Osteoblast (primary cell): ENCODE measurements around the gene PARD3B. TPM values are rescaled to one million over a fixed set of nuclear protein-coding genes. Genes with fewer than 3 reads are reported as not detected.

Experiments used
- DNase-seq: peaks from one replicate; pipeline ENCODE4 v3.0.0; 2011; ENCODE audit warnings: low spot score, mixed read lengths; ENCODE audit not compliant: insufficient read length; ENCODE audit errors: missing footprints
- H2AFZ ChIP-seq: 2 replicates; pipeline ENCODE4 v1.6.0; 2011; ENCODE audit warnings: mild to moderate bottlenecking, low read length
- H3K27ac ChIP-seq: 2 replicates; pipeline ENCODE4 v1.5.1; 2011; ENCODE audit warnings: mild to moderate bottlenecking, low read depth, low read length, moderate library complexity
- H3K27me3 ChIP-seq: 2 replicates; pipeline ENCODE4 v1.6.0; 2012; ENCODE audit warnings: mild to moderate bottlenecking, control low read depth, inconsistent platforms, low read length, moderate library complexity; ENCODE audit not compliant: insufficient read depth
- H3K36me3 ChIP-seq: 2 replicates; pipeline ENCODE4 v1.5.1; 2011; ENCODE audit warnings: mild to moderate bottlenecking, low read length, control low read depth, moderate library complexity; ENCODE audit not compliant: insufficient read depth
- H3K4me1 ChIP-seq: 2 replicates; pipeline ENCODE4 v1.5.1; 2011; ENCODE audit warnings: mild to moderate bottlenecking, low read length, control low read depth, moderate library complexity; ENCODE audit not compliant: insufficient read depth
- H3K4me2 ChIP-seq: 2 replicates; pipeline ENCODE4 v1.6.0; 2011; ENCODE audit warnings: mild to moderate bottlenecking, low read length; ENCODE audit not compliant: insufficient read depth
- H3K4me3 ChIP-seq: fragments of 200-600 bp; sonication (generic); 3 replicates; pipeline ENCODE4 v1.5.1; 2012; ENCODE audit warnings: mild to moderate bottlenecking, low read length, inconsistent platforms; ENCODE audit not compliant: insufficient read depth
- H3K79me2 ChIP-seq: 2 replicates; pipeline ENCODE4 v1.6.0; 2012; ENCODE audit warnings: mild to moderate bottlenecking, low read length, control low read depth, inconsistent platforms; ENCODE audit not compliant: insufficient read depth
- H3K9me3 ChIP-seq: 2 replicates; pipeline ENCODE4 v1.5.1; 2011; ENCODE audit warnings: low read depth, low read length, control low read depth
- H4K20me1 ChIP-seq: 2 replicates; pipeline ENCODE4 v1.6.0; 2012; ENCODE audit warnings: mild to moderate bottlenecking, low read length, control low read depth; ENCODE audit not compliant: insufficient read depth
- CTCF ChIP-seq: IDR thresholded peaks from 2 replicates; pipeline ENCODE4 v1.5.1; 2011; ENCODE audit warnings: mild to moderate bottlenecking, low read depth, low read length, moderate library complexity; ENCODE audit errors: extremely low read depth
- total RNA-seq: library from RNA; depleted of rRNA; stranded (reverse); fragments of >200 nt; gene quantifications from 2 replicates; pipeline ENCODE4 v1.2.3, GENCODE V29; 2012

PARD3B gene
- total RNA-seq, 1 donor, result 22.4 TPM

DNA sequence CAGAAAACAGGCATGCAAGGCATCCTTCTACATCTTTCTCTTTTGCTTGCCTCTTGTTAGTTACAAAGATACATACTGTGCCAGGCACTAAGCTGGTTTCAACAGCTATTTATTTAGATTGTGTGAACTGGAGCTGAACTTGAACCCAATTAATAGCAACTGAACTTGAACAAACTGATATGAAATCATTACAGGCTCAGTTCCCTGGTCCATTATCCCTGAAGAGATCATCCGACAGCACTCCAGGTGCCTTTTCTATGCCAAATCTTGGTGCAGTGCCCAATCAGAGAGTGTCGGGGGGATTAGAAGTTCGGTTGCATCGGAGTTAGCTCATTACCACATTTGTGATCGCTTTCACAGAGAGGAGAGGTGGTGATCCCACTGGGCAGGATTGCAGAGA is 477.6 kb downstream of the PARD3B start:
- no peaks in the 10 kb centered on the region for H3K79me2 ChIP-seq
- no peak for DNase-seq
- H3K4me3 ChIP-seq, result no peak overlapping the region
- H2AFZ ChIP-seq, result no peak overlapping the region
- H4K20me1 ChIP-seq, result no peaks in the 10 kb centered on the region
- H3K4me1 ChIP-seq, result peaks cover 18% of the 10 kb centered on the region
- no peaks in the 10 kb centered on the region for H3K9me3 ChIP-seq
- TF ChIP-seq CTCF, result no peak
- H3K27me3 ChIP-seq, result no peaks in the 10 kb centered on the region
- no peak overlapping the region for H3K4me2 ChIP-seq
- H3K27ac ChIP-seq, result no peak overlapping the region
- no peaks in the 10 kb centered on the region for H3K36me3 ChIP-seq

DNA sequence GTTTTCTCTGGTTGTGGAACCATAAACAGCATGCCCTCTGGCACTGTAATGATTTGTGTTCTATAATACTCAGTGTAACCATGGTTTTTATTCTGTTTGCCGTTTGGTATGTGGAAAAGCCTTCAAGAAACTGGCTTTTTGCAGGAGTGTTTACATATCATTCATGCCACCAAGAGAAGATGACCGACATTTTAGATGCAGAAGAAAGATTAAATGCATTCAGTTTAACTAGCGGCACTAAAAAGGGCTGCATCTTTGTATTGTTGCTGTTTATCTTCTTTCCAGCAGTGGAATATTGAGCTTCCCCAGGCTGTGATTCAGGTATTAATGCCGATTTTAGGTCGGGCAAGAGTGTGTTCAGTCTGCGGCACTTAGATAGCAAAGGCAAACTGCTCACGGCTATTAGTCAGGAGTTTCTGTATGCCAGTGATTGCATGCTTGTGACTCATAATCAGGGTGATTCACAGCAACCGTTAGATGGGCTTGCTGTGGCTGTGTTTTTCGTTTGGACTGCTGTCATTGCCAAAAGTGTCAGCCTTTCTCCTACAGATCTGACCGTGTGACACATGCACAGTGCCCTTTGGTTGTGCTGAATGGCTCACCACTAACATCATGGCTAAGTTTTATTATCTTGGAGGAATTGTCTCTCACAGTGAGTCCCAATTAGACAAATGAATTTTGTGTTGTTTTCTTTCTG is 479.7 kb downstream of the PARD3B start:
- H3K4me1 ChIP-seq, result peaks cover 18% of the 10 kb centered on the region
- H3K27ac ChIP-seq, result peak overlapping the region; percentile 42
- no peaks in the 10 kb centered on the region for H3K79me2 ChIP-seq
- no peaks in the 10 kb centered on the region for H4K20me1 ChIP-seq
- peak overlapping the region; percentile 30 for H2AFZ ChIP-seq
- H3K27me3 ChIP-seq, result no peaks in the 10 kb centered on the region
- peak; percentile 45 for DNase-seq
- no peaks in the 10 kb centered on the region for H3K9me3 ChIP-seq
- H3K4me2 ChIP-seq, result peak overlapping the region; percentile 75
- no peak for TF ChIP-seq CTCF
- H3K36me3 ChIP-seq, result no peaks in the 10 kb centered on the region
- peak overlapping the region; percentile 46 for H3K4me3 ChIP-seq

DNA sequence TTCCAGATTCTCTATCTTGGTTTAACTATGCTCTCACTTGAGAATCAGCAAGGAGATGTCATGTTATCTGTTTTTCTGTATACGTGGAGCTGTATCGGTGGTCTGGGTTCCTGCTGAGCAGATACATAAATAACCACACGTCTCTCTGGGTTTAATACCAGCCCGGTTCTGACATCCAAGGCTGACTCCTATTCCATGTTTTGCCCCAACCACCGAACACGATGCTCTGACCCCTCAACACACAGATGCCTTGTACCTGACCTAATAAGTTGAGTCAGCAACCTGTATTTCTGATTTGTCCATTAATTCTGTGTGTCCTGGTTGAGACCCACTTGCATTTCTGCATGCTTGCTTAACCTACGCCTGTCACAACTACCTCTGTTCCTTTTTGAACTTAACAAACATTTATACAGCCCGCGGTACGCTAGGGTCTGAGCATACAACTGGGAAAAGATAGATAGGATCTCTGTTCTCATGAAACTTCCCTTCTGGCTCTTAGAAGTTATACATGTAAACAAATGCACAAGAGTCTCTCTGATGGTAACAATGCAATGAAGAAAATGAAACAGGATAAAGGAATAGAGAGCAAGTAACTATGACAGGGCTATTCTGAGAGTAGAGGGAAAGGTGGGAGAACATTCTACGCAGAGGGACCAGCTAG is 480.4 kb downstream of the PARD3B start:
- Histone ChIP-seq H3K27me3 (no peaks in the 10 kb centered on the region), H4K20me1 (no peaks in the 10 kb centered on the region), H3K4me2 (peak overlapping the region; percentile 75), H2AFZ (no peak overlapping the region), H3K9me3 (no peaks in the 10 kb centered on the region), H3K36me3 (no peaks in the 10 kb centered on the region), H3K4me1 (peaks cover 18% of the 10 kb centered on the region), H3K27ac (peak overlapping the region; percentile 42), H3K79me2 (no peaks in the 10 kb centered on the region), H3K4me3 (no peak overlapping the region)
- TF ChIP-seq CTCF, result no peak
- DNase-seq, result no peak

DNA sequence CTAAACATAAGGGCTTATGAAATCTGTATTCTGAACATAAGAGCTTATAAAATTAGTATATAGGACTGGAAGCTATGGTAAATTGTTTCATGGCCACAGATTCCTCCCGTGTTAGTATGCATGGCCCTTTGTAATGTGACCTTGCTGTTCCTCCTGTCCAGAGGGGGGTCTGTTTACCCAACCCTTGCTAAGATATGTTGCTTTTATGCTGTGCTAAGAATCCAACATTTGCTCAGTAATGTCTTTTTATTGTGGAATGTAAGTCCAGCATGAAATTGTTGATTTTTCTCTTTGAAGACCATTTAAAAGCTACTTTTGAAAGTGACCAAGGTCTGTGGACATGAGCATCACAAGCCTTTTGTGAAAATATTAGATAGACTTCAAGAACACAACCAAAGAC is 485.4 kb downstream of the PARD3B start:
- Histone ChIP-seq H3K9me3 (no peaks in the 10 kb centered on the region), H3K36me3 (no peaks in the 10 kb centered on the region), H2AFZ (no peak overlapping the region), H3K27me3 (no peaks in the 10 kb centered on the region), H3K79me2 (no peaks in the 10 kb centered on the region), H3K4me2 (no peak overlapping the region), H3K4me3 (no peak overlapping the region), H3K4me1 (peaks cover 4% of the 10 kb centered on the region), H3K27ac (no peak overlapping the region), H4K20me1 (no peaks in the 10 kb centered on the region)
- DNase-seq, result no peak
- TF ChIP-seq CTCF, result no peak
